ENCODE data around the gene ADGRG6.
"Not testable (repeated sequence)": the region's sequence is repeated elsewhere in the genome, so short reads cannot be mapped to it uniquely, and the experiment has no call there.

DNA sequence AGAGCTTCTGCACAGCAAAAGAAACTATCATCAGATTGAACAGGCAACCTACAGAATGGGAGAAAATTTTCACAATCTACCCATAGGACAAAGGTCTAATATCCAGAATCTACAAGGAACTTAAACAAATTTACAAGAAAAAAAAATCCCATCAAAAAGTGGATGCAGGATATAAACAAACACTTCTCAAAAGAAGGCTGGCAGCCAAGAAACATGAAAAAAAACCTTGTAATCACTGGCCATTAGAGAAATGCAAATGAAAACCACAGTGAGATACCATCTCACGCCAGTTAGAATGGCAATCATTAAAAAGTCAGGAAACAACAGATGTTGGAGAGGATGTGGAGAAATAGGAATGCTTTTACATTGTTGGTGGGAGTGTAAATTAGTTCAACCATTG, 152.4 kb downstream of the ADGRG6 start:
- TF ChIP-seq, protein P1, sequence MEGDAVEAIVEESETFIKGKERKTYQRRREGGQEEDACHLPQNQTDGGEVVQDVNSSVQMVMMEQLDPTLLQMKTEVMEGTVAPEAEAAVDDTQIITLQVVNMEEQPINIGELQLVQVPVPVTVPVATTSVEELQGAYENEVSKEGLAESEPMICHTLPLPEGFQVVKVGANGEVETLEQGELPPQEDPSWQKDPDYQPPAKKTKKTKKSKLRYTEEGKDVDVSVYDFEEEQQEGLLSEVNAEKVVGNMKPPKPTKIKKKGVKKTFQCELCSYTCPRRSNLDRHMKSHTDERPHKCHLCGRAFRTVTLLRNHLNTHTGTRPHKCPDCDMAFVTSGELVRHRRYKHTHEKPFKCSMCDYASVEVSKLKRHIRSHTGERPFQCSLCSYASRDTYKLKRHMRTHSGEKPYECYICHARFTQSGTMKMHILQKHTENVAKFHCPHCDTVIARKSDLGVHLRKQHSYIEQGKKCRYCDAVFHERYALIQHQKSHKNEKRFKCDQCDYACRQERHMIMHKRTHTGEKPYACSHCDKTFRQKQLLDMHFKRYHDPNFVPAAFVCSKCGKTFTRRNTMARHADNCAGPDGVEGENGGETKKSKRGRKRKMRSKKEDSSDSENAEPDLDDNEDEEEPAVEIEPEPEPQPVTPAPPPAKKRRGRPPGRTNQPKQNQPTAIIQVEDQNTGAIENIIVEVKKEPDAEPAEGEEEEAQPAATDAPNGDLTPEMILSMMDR (conservative IDR thresholded peaks at IDR 0.05; ENCODE audit: low read depth, low read length), result not testable (repeated sequence)
- TF ChIP-seq EZH2 (IDR thresholded peaks at IDR 0.05; ENCODE audit: borderline replicate concordance, low read depth, low read length, poor library complexity, severe bottlenecking), result not testable (repeated sequence)

All from A673 (cell line).